ENCODE measurements around the gene ROPN1B.

ROPN1B gene

GRCh38 chr3:126005951-126006350, 37.0 kb downstream of the ROPN1B start:
- DNase-seq: no peak

- no peak for DNase-seq
These were observed 39.2 kb downstream of the ROPN1B start for GRCh38 chr3:126008219-126008618.

- no peak for DNase-seq
These were observed 40.2 kb downstream of the ROPN1B start for GRCh38 chr3:126009181-126009580.

GRCh38 chr3:126013751-126014156, 44.8 kb downstream of the ROPN1B start:
- no peak for DNase-seq

- no peak for DNase-seq
These were observed 45.3 kb downstream of the ROPN1B start for GRCh38 chr3:126014252-126014651.

GRCh38 chr3:126015075-126015474, 46.1 kb downstream of the ROPN1B start:
- no peak for DNase-seq

- no peak for DNase-seq
These were observed 47.6 kb downstream of the ROPN1B start for GRCh38 chr3:126016616-126017015.

GRCh38 chr3:126017362-126017761, 48.4 kb downstream of the ROPN1B start:
- DNase-seq: no peak

- no peak for DNase-seq
These were observed 49.6 kb downstream of the ROPN1B start for GRCh38 chr3:126018545-126018944.

- DNase-seq: no peak
These were observed 50.0 kb downstream of the ROPN1B start for GRCh38 chr3:126018995-126019394.

GRCh38 chr3:126019683-126020082, 50.7 kb downstream of the ROPN1B start:
- no peak for DNase-seq

GRCh38 chr3:126021224-126021623, 52.2 kb downstream of the ROPN1B start:
- DNase-seq: no peak

GRCh38 chr3:126021702-126022101, 52.7 kb downstream of the ROPN1B start:
- no peak for DNase-seq

- no peak for DNase-seq
These were observed 53.9 kb downstream of the ROPN1B start for GRCh38 chr3:126022741-126023359.

GRCh38 chr3:126023390-126023789, 54.4 kb downstream of the ROPN1B start:
- DNase-seq: no peak

- no peak for DNase-seq
These were observed 55.3 kb downstream of the ROPN1B start for GRCh38 chr3:126024049-126024854.

- no peak for DNase-seq
These were observed 56.2 kb downstream of the ROPN1B start for GRCh38 chr3:126025116-126025729.

GRCh38 chr3:126025862-126026261, 56.9 kb downstream of the ROPN1B start:
- no peak for DNase-seq

- no peak for DNase-seq
These were observed 57.3 kb downstream of the ROPN1B start for GRCh38 chr3:126026277-126026751.

- no peak for DNase-seq
These were observed 57.8 kb downstream of the ROPN1B start for GRCh38 chr3:126026761-126027160.

GRCh38 chr3:126028096-126028495, 59.1 kb downstream of the ROPN1B start:
- no peak for DNase-seq

- no peak for DNase-seq
These were observed 60.3 kb downstream of the ROPN1B start for GRCh38 chr3:126029241-126029640.

GRCh38 chr3:126030455-126030854, 61.5 kb downstream of the ROPN1B start:
- DNase-seq: no peak

GRCh38 chr3:126031981-126032471, 63.0 kb downstream of the ROPN1B start:
- DNase-seq: no peak

Measured in activated T-cell treated with anti-CD3 and anti-CD28 coated beads for 4 hours (primary cell).